OCI-LY1 (cell line): Measurements from ENCODE around the gene ILF2.

Experiments used
- CTCF ChIP-seq: fragments of 200-600 bp; sonication (generic), shearing (Covaris generic); IDR thresholded peaks from 2 replicates; pipeline ENCODE4 v1.5.1; 2017; ENCODE audit warnings: mild to moderate bottlenecking, antibody characterized with exemption, low read length, moderate library complexity, mixed read lengths
- EZH2 ChIP-seq: fragments of 200-600 bp; sonication (generic), shearing (Covaris generic); IDR thresholded peaks from 2 replicates; pipeline ENCODE4 v1.8.0; 2017; ENCODE audit warnings: borderline replicate concordance, mixed run types, mild to moderate bottlenecking, antibody characterized with exemption, low read length, moderate library complexity, mixed read lengths

GRCh38 chr1:153677718-153678518 is 7.1 kb upstream of the ILF2 start:
- TF ChIP-seq CTCF (peak; percentile 95), EZH2 (no peak)
